Middle frontal gyrus (tissue), 1 donor: ENCODE data around the gene TMCC3.

Experiments
- DNase-seq: peaks from one replicate; pipeline ENCODE4 v3.0.0-alpha.2; 2015; ENCODE audit warnings: low spot score; ENCODE audit errors: extremely low spot score

Gene TMCC3

GRCh38 chr12:94535510-94535921, 114.8 kb downstream of the TMCC3 start:
- DNase-seq, result no peak

- DNase-seq, result no peak
These were observed 115.4 kb downstream of the TMCC3 start for GRCh38 chr12:94534774-94535509.

- no peak for DNase-seq
These were observed 116.1 kb downstream of the TMCC3 start for GRCh38 chr12:94534278-94534677.

GRCh38 chr12:94532490-94533422, 117.6 kb downstream of the TMCC3 start:
- DNase-seq, result peak; percentile 27

- no peak for DNase-seq
These were observed 119.1 kb downstream of the TMCC3 start for GRCh38 chr12:94531196-94531720.

- DNase-seq, result no peak
These were observed 124.4 kb downstream of the TMCC3 start for GRCh38 chr12:94525951-94526350.
